Daoy (cell line): ENCODE measurements around the gene DYNLT2B. TPM values are rescaled to one million over a fixed set of nuclear protein-coding genes. Genes with fewer than 3 reads are reported as not detected.
"Not testable (repeated sequence)": the region's sequence is repeated elsewhere in the genome, so short reads cannot be mapped to it uniquely, and the experiment has no call there.

ENCODE experiments used
- DNase-seq: peaks from one replicate; pipeline ENCODE4 v3.0.0-alpha.2; 2015; ENCODE audit warnings: low read depth
- total RNA-seq: library from RNA; depleted of rRNA; stranded (reverse); fragments of >200 nt; shearing (Covaris generic); gene quantifications from 2 replicates; pipeline ENCODE4 v1.2.3, GENCODE V29; 2014; rRNA removed

Gene DYNLT2B
- total RNA-seq: 14.2 and 25.0 TPM in 2 replicates

GRCh38 chr3:196317687-196318467 is at the start of gene DYNLT2B:
TSS of gene DYNLT2B (minus strand) at chr3:196318240. CDS start at chr3:196318152, 88 bp downstream.
- DNase-seq: peak; percentile 96

- DNase-seq: no peak
Measured at GRCh38 chr3:196365736-196366135, 47.7 kb upstream of the DYNLT2B start.

GRCh38 chr3:196360586-196360985 is 42.5 kb upstream of the DYNLT2B start:
- DNase-seq: no peak

GRCh38 chr3:196358540-196358939 is 40.5 kb upstream of the DYNLT2B start:
- DNase-seq: not testable (repeated sequence)

GRCh38 chr3:196357905-196358304 is 39.9 kb upstream of the DYNLT2B start:
- no peak for DNase-seq

- no peak for DNase-seq
Measured at GRCh38 chr3:196356556-196356955, 38.5 kb upstream of the DYNLT2B start.

- DNase-seq: no peak
Measured at GRCh38 chr3:196355668-196356067, 37.6 kb upstream of the DYNLT2B start.

GRCh38 chr3:196354132-196354531 is 36.1 kb upstream of the DYNLT2B start:
- no peak for DNase-seq

- no peak for DNase-seq
Measured at GRCh38 chr3:196351541-196351940, 33.5 kb upstream of the DYNLT2B start.

GRCh38 chr3:196350067-196350466 is 32.0 kb upstream of the DYNLT2B start:
- DNase-seq: no peak

GRCh38 chr3:196348698-196349097 is 30.7 kb upstream of the DYNLT2B start:
- DNase-seq: no peak

GRCh38 chr3:196344663-196345062 is 26.6 kb upstream of the DYNLT2B start:
- no peak for DNase-seq

- DNase-seq: not testable (repeated sequence)
Measured at GRCh38 chr3:196343917-196344316, 25.9 kb upstream of the DYNLT2B start.

- DNase-seq: peak; percentile 77
Measured at GRCh38 chr3:196341137-196341536, 23.1 kb upstream of the DYNLT2B start.

- DNase-seq: no peak
Measured at GRCh38 chr3:196340466-196340865, 22.4 kb upstream of the DYNLT2B start.

- DNase-seq: peak; percentile 87
Measured at GRCh38 chr3:196339493-196340254, 21.6 kb upstream of the DYNLT2B start.

GRCh38 chr3:196339044-196339443 is 21.0 kb upstream of the DYNLT2B start:
- no peak for DNase-seq

- DNase-seq: no peak
Measured at GRCh38 chr3:196336319-196337145, 18.5 kb upstream of the DYNLT2B start.

- DNase-seq: no peak
Measured at GRCh38 chr3:196335503-196335948, 17.5 kb upstream of the DYNLT2B start.

- no peak for DNase-seq
Measured at GRCh38 chr3:196334982-196335381, 16.9 kb upstream of the DYNLT2B start.

- DNase-seq: no peak
Measured at GRCh38 chr3:196332168-196332567, 14.1 kb upstream of the DYNLT2B start.

- DNase-seq: no peak
Measured at GRCh38 chr3:196327405-196327804, 9.4 kb upstream of the DYNLT2B start.
